Dendritic cell treated with granulocyte-macrophage colony-stimulating factor and Interleukin-4, amounts not matched to agents 40 ng/mL and 50 ng/mL, for 4 days (primary cell): ENCODE measurements around the gene RHOF.

Experiments
- H3K27ac Mint-ChIP-seq: one replicate; pipeline ENCODE4 v1.8.0; 2022; ENCODE audit warnings: mild to moderate bottlenecking, mixed read lengths
- H3K27me3 Mint-ChIP-seq: one replicate; pipeline ENCODE4 v1.8.0; 2022; ENCODE audit warnings: mild to moderate bottlenecking, mixed read lengths
- H3K36me3 Mint-ChIP-seq: one replicate; pipeline ENCODE4 v1.8.0; 2022; ENCODE audit warnings: low read depth, mixed read lengths
- H3K4me1 Mint-ChIP-seq: one replicate; pipeline ENCODE4 v1.8.0; 2022; ENCODE audit warnings: low read depth, mixed read lengths
- H3K4me3 Mint-ChIP-seq: one replicate; pipeline ENCODE4 v1.8.0; 2022; ENCODE audit warnings: mild to moderate bottlenecking, moderate library complexity, mixed read lengths
- H3K9me3 Mint-ChIP-seq: one replicate; pipeline ENCODE4 v1.8.0; 2022; ENCODE audit warnings: mixed read lengths
- intact Hi-C: fragments of 100-400 bp; cut with micrococcal nuclease; formaldehyde crosslinking; loops from one replicate; pipeline ENCODE4 v1.15.0; 2022

The RHOF gene

GRCh38 chr12:121793440-121793837, at the start of gene RHOF:
TSS of gene RHOF (minus strand) at chr12:121793688. CDS start at chr12:121793633, 55 bp downstream.
- H3K4me3 Mint-ChIP-seq, result peak within 1 kb of the TSS; percentile 78
- no peaks in the 10 kb centered on the region for H3K27me3 Mint-ChIP-seq
- peaks cover 84% of the 10 kb centered on the region for H3K4me1 Mint-ChIP-seq
- H3K36me3 Mint-ChIP-seq, result peaks cover 48% of the 10 kb centered on the region
- no peaks in the 10 kb centered on the region for H3K9me3 Mint-ChIP-seq
- intact Hi-C loops, result loop anchor here (5.0 kb wide), 1 partner anchor 96 kb away; no protein-coding TSS in a partner anchor
- H3K27ac Mint-ChIP-seq, result peak within 1 kb of the TSS; percentile 89

- H3K9me3 Mint-ChIP-seq, result no peaks in the 10 kb centered on the region
- peak overlapping the region; percentile 94 for H3K27ac Mint-ChIP-seq
- H3K4me3 Mint-ChIP-seq, result peak overlapping the region; percentile 98
- intact Hi-C loops, result loop anchor here (1.0 kb wide), 1 partner anchor 48 kb away; the partner anchor contains the start of gene PSMD9
- H3K36me3 Mint-ChIP-seq, result peaks cover 9% of the 10 kb centered on the region
- peaks cover 8% of the 10 kb centered on the region for H3K27me3 Mint-ChIP-seq
- H3K4me1 Mint-ChIP-seq, result peaks cover 22% of the 10 kb centered on the region
Measured at GRCh38 chr12:121839993-121840761, 46.7 kb upstream of the RHOF start.

GRCh38 chr12:121839106-121839992, 45.9 kb upstream of the RHOF start:
- Mint-ChIP-seq H3K4me1 (peaks cover 23% of the 10 kb centered on the region), H3K27ac (peak overlapping the region; percentile 94)

GRCh38 chr12:121838126-121838525, 44.6 kb upstream of the RHOF start:
- Mint-ChIP-seq H3K4me1 (peaks cover 27% of the 10 kb centered on the region), H3K9me3 (no peaks in the 10 kb centered on the region), H3K27ac (no peak overlapping the region), H3K27me3 (peaks cover 8% of the 10 kb centered on the region), H3K4me3 (no peak overlapping the region), H3K36me3 (peaks cover 9% of the 10 kb centered on the region)
- intact Hi-C loops, result no loop called here

More at GRCh38 chr12:121839106-121839992, 45.9 kb upstream of the RHOF start:
- Mint-ChIP-seq H3K27me3 (peaks cover 8% of the 10 kb centered on the region), H3K36me3 (peaks cover 9% of the 10 kb centered on the region), H3K9me3 (no peaks in the 10 kb centered on the region), H3K4me3 (peak overlapping the region; percentile 98)
- intact Hi-C loops, result loop anchor here (1.0 kb wide), 1 partner anchor 49 kb away; the partner anchor contains the start of gene PSMD9

- H3K4me3 Mint-ChIP-seq, result no peak overlapping the region
- peaks cover 27% of the 10 kb centered on the region for H3K4me1 Mint-ChIP-seq
- intact Hi-C loops, result no loop called here
- peaks cover 12% of the 10 kb centered on the region for H3K36me3 Mint-ChIP-seq
- H3K9me3 Mint-ChIP-seq, result no peaks in the 10 kb centered on the region
- H3K27me3 Mint-ChIP-seq, result peaks cover 8% of the 10 kb centered on the region
- no peak overlapping the region for H3K27ac Mint-ChIP-seq
Measured at GRCh38 chr12:121837680-121838079, 44.2 kb upstream of the RHOF start.

GRCh38 chr12:121831571-121832245, 38.2 kb upstream of the RHOF start:
- H3K27me3 Mint-ChIP-seq, result peaks cover 1% of the 10 kb centered on the region
- no peak overlapping the region for H3K4me3 Mint-ChIP-seq
- H3K4me1 Mint-ChIP-seq, result peaks cover 29% of the 10 kb centered on the region
- H3K9me3 Mint-ChIP-seq, result no peaks in the 10 kb centered on the region
- intact Hi-C loops, result no loop called here
- H3K36me3 Mint-ChIP-seq, result peaks cover 62% of the 10 kb centered on the region
- no peak overlapping the region for H3K27ac Mint-ChIP-seq

- no peak overlapping the region for H3K27ac Mint-ChIP-seq
- H3K36me3 Mint-ChIP-seq, result peaks cover 72% of the 10 kb centered on the region
- no peaks in the 10 kb centered on the region for H3K27me3 Mint-ChIP-seq
- no peaks in the 10 kb centered on the region for H3K9me3 Mint-ChIP-seq
- peaks cover 34% of the 10 kb centered on the region for H3K4me1 Mint-ChIP-seq
- no peak overlapping the region for H3K4me3 Mint-ChIP-seq
- intact Hi-C loops, result no loop called here
Measured at GRCh38 chr12:121830588-121831265, 37.2 kb upstream of the RHOF start.

GRCh38 chr12:121830134-121830533, 36.6 kb upstream of the RHOF start:
- Mint-ChIP-seq H3K4me3 (no peak overlapping the region), H3K9me3 (no peaks in the 10 kb centered on the region), H3K27me3 (no peaks in the 10 kb centered on the region), H3K4me1 (peaks cover 34% of the 10 kb centered on the region), H3K27ac (no peak overlapping the region), H3K36me3 (peaks cover 77% of the 10 kb centered on the region)
- intact Hi-C loops, result no loop called here

- no peak overlapping the region for H3K4me3 Mint-ChIP-seq
- H3K27me3 Mint-ChIP-seq, result no peaks in the 10 kb centered on the region
- peaks cover 84% of the 10 kb centered on the region for H3K36me3 Mint-ChIP-seq
- H3K4me1 Mint-ChIP-seq, result peaks cover 33% of the 10 kb centered on the region
- H3K27ac Mint-ChIP-seq, result peak overlapping the region; percentile 39
- intact Hi-C loops, result no loop called here
- no peaks in the 10 kb centered on the region for H3K9me3 Mint-ChIP-seq
Measured at GRCh38 chr12:121829250-121829918, 35.9 kb upstream of the RHOF start.

- Mint-ChIP-seq H3K27ac (peak overlapping the region; percentile 39), H3K4me3 (no peak overlapping the region), H3K9me3 (no peaks in the 10 kb centered on the region)
Measured at GRCh38 chr12:121828826-121829225, 35.3 kb upstream of the RHOF start.

GRCh38 chr12:121828306-121828705, 34.8 kb upstream of the RHOF start:
- H3K9me3 Mint-ChIP-seq, result no peaks in the 10 kb centered on the region
- intact Hi-C loops, result no loop called here
- peaks cover 95% of the 10 kb centered on the region for H3K36me3 Mint-ChIP-seq
- no peaks in the 10 kb centered on the region for H3K27me3 Mint-ChIP-seq
- peaks cover 28% of the 10 kb centered on the region for H3K4me1 Mint-ChIP-seq
- no peak overlapping the region for H3K4me3 Mint-ChIP-seq
- peak overlapping the region; percentile 39 for H3K27ac Mint-ChIP-seq

More at GRCh38 chr12:121828826-121829225, 35.3 kb upstream of the RHOF start:
- Mint-ChIP-seq H3K4me1 (peaks cover 28% of the 10 kb centered on the region), H3K27me3 (no peaks in the 10 kb centered on the region), H3K36me3 (peaks cover 90% of the 10 kb centered on the region)
- intact Hi-C loops, result no loop called here

GRCh38 chr12:121827351-121828099, 34.0 kb upstream of the RHOF start:
- Mint-ChIP-seq H3K4me3 (no peak overlapping the region), H3K36me3 (peaks cover 99% of the 10 kb centered on the region), H3K27ac (no peak overlapping the region), H3K4me1 (peaks cover 28% of the 10 kb centered on the region), H3K9me3 (no peaks in the 10 kb centered on the region), H3K27me3 (no peaks in the 10 kb centered on the region)
- intact Hi-C loops, result no loop called here
